Subcutaneous abdominal adipose tissue (tissue), 5 donors: ENCODE data around the gene INTS3.

Source experiments
- H3K27ac ChIP-seq: one replicate; pipeline ENCODE4 v1.7.0; 2013; ENCODE audit warnings: low read depth, mild to moderate bottlenecking, inconsistent platforms, low read length, moderate library complexity
- H3K27me3 ChIP-seq, 5 donors: one replicate each; pipeline ENCODE4 v1.7.0; 2013; ENCODE audit warnings: low read length in 5 of 5, inconsistent platforms in 1 of 5; ENCODE audit not compliant: control insufficient read depth in 5 of 5, insufficient read depth in 4 of 5
- H3K36me3 ChIP-seq, 5 donors: one replicate each; pipeline ENCODE4 v1.7.0; 2013; ENCODE audit warnings: low read length in 5 of 5; ENCODE audit not compliant: control insufficient read depth in 5 of 5, insufficient read depth in 5 of 5
- H3K4me1 ChIP-seq, 5 donors: one replicate each; pipeline ENCODE4 v1.7.0; 2013; ENCODE audit warnings: low read length in 5 of 5, mild to moderate bottlenecking in 3 of 5, moderate library complexity in 1 of 5; ENCODE audit not compliant: control insufficient read depth in 5 of 5, insufficient read depth in 5 of 5
- H3K4me3 ChIP-seq, 5 donors: one replicate each; pipeline ENCODE4 v1.7.0; 2013; ENCODE audit warnings: low read length in 5 of 5, low read depth in 1 of 5
- H3K9ac ChIP-seq, 5 donors: one replicate each; pipeline ENCODE4 v1.7.0; 2013; ENCODE audit warnings: low read length in 5 of 5, mild to moderate bottlenecking in 4 of 5, moderate library complexity in 3 of 5
- H3K9me3 ChIP-seq, 5 donors: one replicate each; pipeline ENCODE4 v1.7.0; 2013; ENCODE audit warnings: low read length in 5 of 5; ENCODE audit not compliant: control insufficient read depth in 5 of 5
- donor health status: healthy.
- donor health status: healthy.
- donor health status: healthy.
- donor health status: healthy.
- donor health status: healthy.

Gene INTS3

GRCh38 chr1:153800516-153800915 lies 72.7 kb downstream of the INTS3 start:
- Histone ChIP-seq H3K36me3 (peaks cover 0 to 10% (median 5%) of the 10 kb centered on the region in 5 donors), H3K27me3 (no peaks in the 10 kb centered on the region), H3K9ac (peak overlapping the region in 1 of 5 donors; percentile 9), H3K4me1 (peaks cover 2 to 37% (median 9%) of the 10 kb centered on the region in 5 donors), H3K27ac (no peak overlapping the region), H3K4me3 (no peak overlapping the region), H3K9me3 (no peaks in the 10 kb centered on the region)

GRCh38 chr1:153801028-153801625 lies 73.3 kb downstream of the INTS3 start:
- H3K36me3 ChIP-seq = peaks cover 0 to 10% (median 5%) of the 10 kb centered on the region in 5 donors
- peak overlapping the region in 1 of 5 donors; percentile 9 for H3K9ac ChIP-seq
- H3K9me3 ChIP-seq = no peaks in the 10 kb centered on the region
- H3K4me3 ChIP-seq = no peak overlapping the region
- no peak overlapping the region for H3K27ac ChIP-seq
- no peaks in the 10 kb centered on the region for H3K27me3 ChIP-seq
- H3K4me1 ChIP-seq = peaks cover 2 to 43% (median 15%) of the 10 kb centered on the region in 5 donors

- Histone ChIP-seq H3K9ac (no peak overlapping the region), H3K4me1 (peaks cover 0 to 43% (median 17%) of the 10 kb centered on the region in 5 donors), H3K36me3 (peaks cover 0 to 13% (median 7%) of the 10 kb centered on the region in 5 donors), H3K27me3 (no peaks in the 10 kb centered on the region), H3K4me3 (no peak overlapping the region), H3K27ac (peak overlapping the region; percentile 41), H3K9me3 (no peaks in the 10 kb centered on the region)
These were observed 74.2 kb downstream of the INTS3 start for GRCh38 chr1:153801786-153802697.

GRCh38 chr1:153803470-153804056 lies 75.7 kb downstream of the INTS3 start:
- H3K4me1 ChIP-seq = peaks cover 0 to 43% (median 17%) of the 10 kb centered on the region in 5 donors
- H3K9me3 ChIP-seq = no peaks in the 10 kb centered on the region
- peak overlapping the region; percentile 41 for H3K27ac ChIP-seq
- no peak overlapping the region for H3K9ac ChIP-seq
- peaks cover 0 to 23% (median 17%) of the 10 kb centered on the region in 5 donors for H3K36me3 ChIP-seq
- no peak overlapping the region for H3K4me3 ChIP-seq
- no peaks in the 10 kb centered on the region for H3K27me3 ChIP-seq

GRCh38 chr1:153804112-153804511 lies 76.3 kb downstream of the INTS3 start:
- no peak overlapping the region for H3K9ac ChIP-seq
- peaks cover 0 to 27% (median 22%) of the 10 kb centered on the region in 5 donors for H3K36me3 ChIP-seq
- H3K4me1 ChIP-seq = peaks cover 0 to 43% (median 17%) of the 10 kb centered on the region in 5 donors
- H3K27me3 ChIP-seq = no peaks in the 10 kb centered on the region
- no peak overlapping the region for H3K4me3 ChIP-seq
- no peaks in the 10 kb centered on the region for H3K9me3 ChIP-seq
- peak overlapping the region; percentile 41 for H3K27ac ChIP-seq

- no peaks in the 10 kb centered on the region for H3K27me3 ChIP-seq
- peaks cover 2 to 32% (median 25%) of the 10 kb centered on the region in 5 donors for H3K36me3 ChIP-seq
- no peak overlapping the region for H3K9ac ChIP-seq
- peak overlapping the region in 1 of 5 donors; percentile 13 for H3K4me3 ChIP-seq
- peak overlapping the region; percentile 40 for H3K27ac ChIP-seq
- peaks cover 0 to 43% (median 17%) of the 10 kb centered on the region in 5 donors for H3K4me1 ChIP-seq
- H3K9me3 ChIP-seq = no peaks in the 10 kb centered on the region
These were observed 77.3 kb downstream of the INTS3 start for GRCh38 chr1:153805042-153805745.

- peak overlapping the region in 1 of 5 donors; percentile 43 for H3K9ac ChIP-seq
- peak overlapping the region; percentile 40 for H3K27ac ChIP-seq
These were observed 78.3 kb downstream of the INTS3 start for GRCh38 chr1:153805886-153806719.

GRCh38 chr1:153816283-153816889 lies 88.5 kb downstream of the INTS3 start:
- peaks cover 0 to 5% (median under 1%) of the 10 kb centered on the region in 5 donors for H3K4me1 ChIP-seq
- H3K9me3 ChIP-seq = no peaks in the 10 kb centered on the region
- no peak overlapping the region for H3K9ac ChIP-seq
- no peaks in the 10 kb centered on the region for H3K27me3 ChIP-seq
- H3K27ac ChIP-seq = no peak overlapping the region
- peaks cover 23 to 67% (median 59%) of the 10 kb centered on the region in 5 donors for H3K36me3 ChIP-seq
- no peak overlapping the region for H3K4me3 ChIP-seq

More at GRCh38 chr1:153805886-153806719, 78.3 kb downstream of the INTS3 start:
- H3K36me3 ChIP-seq = peaks cover 3 to 38% (median 29%) of the 10 kb centered on the region in 5 donors
- H3K9me3 ChIP-seq = no peaks in the 10 kb centered on the region
- no peaks in the 10 kb centered on the region for H3K27me3 ChIP-seq
- H3K4me3 ChIP-seq = no peak overlapping the region
- peaks cover 0 to 43% (median 17%) of the 10 kb centered on the region in 5 donors for H3K4me1 ChIP-seq
